ENCODE results near the gene ATF7. TPM values are rescaled to one million over a fixed set of nuclear protein-coding genes. Genes with fewer than 3 reads are reported as not detected.

ATF7 gene
- total and polyA plus RNA-seq, 2 donors (not counting 3 experiments of a cell fraction or from before 2014, with no cell fraction given) = 36.0 to 68.5 TPM

DNA sequence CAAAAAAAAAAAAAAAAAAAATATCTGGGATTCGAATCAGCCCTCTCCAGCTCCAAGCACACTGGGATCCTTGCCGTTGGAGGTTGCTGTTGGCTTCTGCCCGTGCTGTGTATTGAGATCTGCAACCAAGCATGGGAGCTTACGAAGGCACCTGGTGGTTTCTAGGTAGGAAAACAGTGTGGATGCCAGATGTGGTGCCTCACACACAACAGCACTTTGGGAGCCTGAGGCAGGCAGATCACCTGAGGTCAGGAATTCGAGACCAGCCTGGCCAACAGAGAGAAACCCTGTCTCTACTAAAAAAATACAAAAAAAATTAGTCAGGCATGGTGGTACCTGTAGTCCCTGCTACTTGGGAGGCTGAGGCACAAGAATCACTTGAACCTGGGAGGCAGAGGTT lies 47.4 kb downstream of the ATF7 start:
- no peak overlapping the region for H2AFZ ChIP-seq (ENCODE audit: low read depth, low read length)
- no peak overlapping the region for H3K9ac ChIP-seq (replicated peaks; ENCODE audit: extremely low read depth, insufficient read depth, low read length)
- ChIA-PET POLR2A (interaction anchor here (0.7 kb wide), 2 partner anchors 20 to 48 kb away, joined by 4 read pairs; partner anchors contain the start of gene ATF7), CTCF (interaction anchor here (0.7 to 1.8 kb wide), 3 partner anchors 18 to 168 kb away, joined by 3 to 5 read pairs (median 4); no protein-coding TSS in a partner anchor)
- peaks cover 18% of the 10 kb centered on the region for H3K79me2 ChIP-seq (ENCODE audit: control insufficient read depth, insufficient read depth, low read length)
- intact Hi-C loops (cut with micrococcal nuclease) (no loop called here), dilution Hi-C loops (cut with MboI; ENCODE audit: extremely low pct_ligation_motif_present, low sequenced_read_pairs) (no loop called here)
- H3K4me1 ChIP-seq (ENCODE audit: control insufficient read depth, extremely low read depth, insufficient read depth, low read length) = no peaks in the 10 kb centered on the region
- no peak for DNase-seq (ENCODE audit: low read depth, low spot score)
- no peaks in the 10 kb centered on the region for H4K20me1 ChIP-seq (replicated peaks; ENCODE audit: control insufficient read depth, extremely low read depth, insufficient read depth, low read length)
- no peaks in the 10 kb centered on the region for H3K36me3 ChIP-seq (ENCODE audit: control insufficient read depth in 2 of 2, extremely low read depth in 1 of 2, insufficient read depth in 2 of 2, low read length in 2 of 2)
- H3K27ac ChIP-seq (ENCODE audit: insufficient read depth, low read depth, low read length) = no peak overlapping the region
- H3K4me3 ChIP-seq (replicated peaks in 1 of 3; ENCODE audit: insufficient read depth in 1 of 3, low read depth in 1 of 3, low read length in 3 of 3) = no peak overlapping the region
- BruUV-seq (replicated peaks) = no TSS peak
- H3K4me2 ChIP-seq (ENCODE audit: insufficient read depth, low read length) = no peak overlapping the region
- H3K9me3 ChIP-seq (replicated peaks; ENCODE audit: control insufficient read depth, insufficient read depth, low read length) = no peaks in the 10 kb centered on the region
- no peak for FAIRE-seq
- H3K27me3 ChIP-seq (ENCODE audit: control insufficient read depth in 2 of 2, insufficient read depth in 2 of 2, low read length in 2 of 2) = no peaks in the 10 kb centered on the region
- TF ChIP-seq GATA2 (IDR thresholded peaks at IDR 0.05; ENCODE audit: insufficient read depth, insufficient read length, low read depth, low read length) = no peak
- no peaks in the 10 kb centered on the region for H3K9me1 ChIP-seq (replicated peaks; ENCODE audit: control insufficient read depth, extremely low read depth, insufficient read depth, low read length)

DNA sequence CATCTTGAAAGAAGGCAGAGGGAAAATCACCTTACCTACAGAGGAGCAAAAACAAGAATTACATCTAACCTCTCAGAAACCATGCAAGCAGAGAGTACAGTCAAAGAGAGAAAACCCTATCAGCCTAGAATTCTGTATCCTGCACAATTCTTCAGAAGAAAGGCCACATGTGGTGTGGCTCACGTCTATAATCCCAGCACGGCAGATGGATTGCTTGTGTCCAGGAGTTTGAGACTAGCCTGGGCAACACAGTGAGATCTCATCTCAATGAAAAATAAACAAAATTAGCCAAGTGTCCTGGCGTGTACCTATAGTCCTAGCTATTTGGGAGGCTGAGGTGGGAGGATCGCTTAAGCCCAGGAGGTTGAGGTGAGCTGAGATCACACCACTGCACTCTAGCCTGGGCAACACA lies 48.2 kb downstream of the ATF7 start:
- peaks cover 18% of the 10 kb centered on the region for H3K79me2 ChIP-seq (ENCODE audit: control insufficient read depth, insufficient read depth, low read length)
- H3K9me3 ChIP-seq (replicated peaks; ENCODE audit: control insufficient read depth, insufficient read depth, low read length) = no peaks in the 10 kb centered on the region
- FAIRE-seq = no peak
- H3K36me3 ChIP-seq (ENCODE audit: control insufficient read depth in 2 of 2, extremely low read depth in 1 of 2, insufficient read depth in 2 of 2, low read length in 2 of 2) = no peaks in the 10 kb centered on the region
- H3K4me2 ChIP-seq (ENCODE audit: insufficient read depth, low read length) = no peak overlapping the region
- H3K27ac ChIP-seq (ENCODE audit: insufficient read depth, low read depth, low read length) = no peak overlapping the region
- no peaks in the 10 kb centered on the region for H3K4me1 ChIP-seq (ENCODE audit: control insufficient read depth, extremely low read depth, insufficient read depth, low read length)
- H3K9me1 ChIP-seq (replicated peaks; ENCODE audit: control insufficient read depth, extremely low read depth, insufficient read depth, low read length) = no peaks in the 10 kb centered on the region
- CTCF ChIA-PET = interaction anchor here (0.7 to 1.8 kb wide), 3 partner anchors 19 to 169 kb away, joined by 3 to 5 read pairs (median 4); no protein-coding TSS in a partner anchor
- no peak for DNase-seq (ENCODE audit: low read depth, low spot score)
- no peak for TF ChIP-seq POLR2AphosphoS5 (IDR thresholded peaks at IDR 0.05; ENCODE audit: insufficient read depth, low read depth, low read length)
- TF ChIP-seq, protein P1, sequence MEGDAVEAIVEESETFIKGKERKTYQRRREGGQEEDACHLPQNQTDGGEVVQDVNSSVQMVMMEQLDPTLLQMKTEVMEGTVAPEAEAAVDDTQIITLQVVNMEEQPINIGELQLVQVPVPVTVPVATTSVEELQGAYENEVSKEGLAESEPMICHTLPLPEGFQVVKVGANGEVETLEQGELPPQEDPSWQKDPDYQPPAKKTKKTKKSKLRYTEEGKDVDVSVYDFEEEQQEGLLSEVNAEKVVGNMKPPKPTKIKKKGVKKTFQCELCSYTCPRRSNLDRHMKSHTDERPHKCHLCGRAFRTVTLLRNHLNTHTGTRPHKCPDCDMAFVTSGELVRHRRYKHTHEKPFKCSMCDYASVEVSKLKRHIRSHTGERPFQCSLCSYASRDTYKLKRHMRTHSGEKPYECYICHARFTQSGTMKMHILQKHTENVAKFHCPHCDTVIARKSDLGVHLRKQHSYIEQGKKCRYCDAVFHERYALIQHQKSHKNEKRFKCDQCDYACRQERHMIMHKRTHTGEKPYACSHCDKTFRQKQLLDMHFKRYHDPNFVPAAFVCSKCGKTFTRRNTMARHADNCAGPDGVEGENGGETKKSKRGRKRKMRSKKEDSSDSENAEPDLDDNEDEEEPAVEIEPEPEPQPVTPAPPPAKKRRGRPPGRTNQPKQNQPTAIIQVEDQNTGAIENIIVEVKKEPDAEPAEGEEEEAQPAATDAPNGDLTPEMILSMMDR (IDR thresholded peaks at IDR 0.05; ENCODE audit: extremely low read depth in 1 of 2, insufficient read depth in 1 of 2, low read depth in 1 of 2, low read length in 2 of 2) = no peak
- TF ChIP-seq FOS (IDR thresholded peaks at IDR 0.05; ENCODE audit: borderline replicate concordance, insufficient read depth, low read length) = no peak
- TF ChIP-seq JUN (IDR thresholded peaks at IDR 0.05; ENCODE audit: borderline replicate concordance, insufficient read depth, insufficient read length, low read depth) = no peak
- TF ChIP-seq MYC (IDR thresholded peaks at IDR 0.05; ENCODE audit: low read depth, low read length) = no peak
- no peak overlapping the region for H2AFZ ChIP-seq (ENCODE audit: low read depth, low read length)
- no peaks in the 10 kb centered on the region for H4K20me1 ChIP-seq (replicated peaks; ENCODE audit: control insufficient read depth, extremely low read depth, insufficient read depth, low read length)
- H3K27me3 ChIP-seq (ENCODE audit: control insufficient read depth in 2 of 2, insufficient read depth in 2 of 2, low read length in 2 of 2) = no peaks in the 10 kb centered on the region
- no TSS peak for BruUV-seq (replicated peaks)
- dilution Hi-C loops (cut with MboI; ENCODE audit: extremely low pct_ligation_motif_present, low sequenced_read_pairs) (no loop called here), intact Hi-C loops (cut with micrococcal nuclease) (no loop called here)
- POLR2A ChIA-PET = interaction anchor here (0.7 kb wide), 2 partner anchors 21 to 48 kb away, joined by 4 read pairs; partner anchors contain the start of gene ATF7
- H3K9ac ChIP-seq (replicated peaks; ENCODE audit: extremely low read depth, insufficient read depth, low read length) = no peak overlapping the region
- H3K4me3 ChIP-seq (replicated peaks in 1 of 3; ENCODE audit: insufficient read depth in 1 of 3, low read depth in 1 of 3, low read length in 3 of 3) = no peak overlapping the region
